ENCODE measurements around the gene ARHGAP40. TPM values are rescaled to one million over a fixed set of nuclear protein-coding genes. Genes with fewer than 3 reads are reported as not detected.

The ARHGAP40 gene
- total RNA-seq, 4 donors from 2014 or later = 0.21 to 1.2 TPM; not detected in 2

DNA sequence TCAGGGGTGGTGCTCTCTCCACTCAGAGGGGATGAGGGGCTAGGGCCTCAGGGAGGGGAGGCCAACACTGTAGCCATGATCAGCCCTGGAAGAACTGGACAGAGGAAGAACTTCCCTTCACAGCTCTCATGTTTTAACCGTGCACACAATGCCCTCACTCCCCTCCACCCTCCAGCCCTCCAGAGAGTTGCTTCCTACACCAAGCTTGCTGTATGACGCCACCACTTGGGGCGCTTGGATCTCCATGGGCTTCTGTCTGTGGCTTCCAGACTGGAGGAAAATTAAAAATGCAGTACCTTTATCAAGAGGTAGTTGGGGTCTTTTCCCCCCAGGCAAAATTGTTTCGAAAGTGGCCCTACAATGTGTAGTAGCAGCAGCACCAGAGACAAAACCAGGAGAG, 48.4 kb downstream of the ARHGAP40 start:
- DNase-seq = no peak
- TF ChIP-seq, protein P1, sequence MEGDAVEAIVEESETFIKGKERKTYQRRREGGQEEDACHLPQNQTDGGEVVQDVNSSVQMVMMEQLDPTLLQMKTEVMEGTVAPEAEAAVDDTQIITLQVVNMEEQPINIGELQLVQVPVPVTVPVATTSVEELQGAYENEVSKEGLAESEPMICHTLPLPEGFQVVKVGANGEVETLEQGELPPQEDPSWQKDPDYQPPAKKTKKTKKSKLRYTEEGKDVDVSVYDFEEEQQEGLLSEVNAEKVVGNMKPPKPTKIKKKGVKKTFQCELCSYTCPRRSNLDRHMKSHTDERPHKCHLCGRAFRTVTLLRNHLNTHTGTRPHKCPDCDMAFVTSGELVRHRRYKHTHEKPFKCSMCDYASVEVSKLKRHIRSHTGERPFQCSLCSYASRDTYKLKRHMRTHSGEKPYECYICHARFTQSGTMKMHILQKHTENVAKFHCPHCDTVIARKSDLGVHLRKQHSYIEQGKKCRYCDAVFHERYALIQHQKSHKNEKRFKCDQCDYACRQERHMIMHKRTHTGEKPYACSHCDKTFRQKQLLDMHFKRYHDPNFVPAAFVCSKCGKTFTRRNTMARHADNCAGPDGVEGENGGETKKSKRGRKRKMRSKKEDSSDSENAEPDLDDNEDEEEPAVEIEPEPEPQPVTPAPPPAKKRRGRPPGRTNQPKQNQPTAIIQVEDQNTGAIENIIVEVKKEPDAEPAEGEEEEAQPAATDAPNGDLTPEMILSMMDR (IDR thresholded peaks at IDR 0.05) = no peak
- no peak for TF ChIP-seq POLR2A (IDR thresholded peaks at IDR 0.05)
- Histone ChIP-seq H3K27ac (no peak overlapping the region), H3K27me3 (peaks cover 2 to 9% of the 10 kb centered on the region in 2 donors), H3K4me3 (no peak overlapping the region), H3K9me3 (no peaks in the 10 kb centered on the region), H3K4me1 (no peaks in the 10 kb centered on the region), H3K36me3 (no peaks in the 10 kb centered on the region)
- intact Hi-C loops (cut with DNase I; ENCODE audit: low total_unique reads) = no loop called here

DNA sequence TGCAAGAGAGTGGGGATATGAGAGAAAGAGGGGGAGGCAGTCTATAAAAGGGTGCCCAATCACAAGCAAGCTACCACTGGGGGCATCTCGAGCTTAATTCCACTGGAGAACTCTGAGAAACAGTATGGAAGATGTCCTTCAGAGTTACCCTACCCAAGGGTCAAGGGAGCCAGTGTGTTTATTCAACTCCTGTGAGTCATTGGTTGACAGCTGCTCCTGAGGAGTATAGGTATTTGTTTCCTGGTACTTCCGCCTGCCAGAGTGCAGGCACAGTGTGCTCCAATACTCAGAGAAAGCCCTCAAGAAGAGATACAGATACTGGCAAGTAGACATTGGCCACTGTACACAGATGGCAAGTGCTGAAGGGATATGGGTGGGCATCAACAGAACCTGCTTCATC, 49.5 kb downstream of the ARHGAP40 start:
- no peaks in the 10 kb centered on the region for H3K36me3 ChIP-seq

GRCh38 chr20:38651562-38651961, 50.0 kb downstream of the ARHGAP40 start:
- TF ChIP-seq, protein P1 (IDR thresholded peaks at IDR 0.05) = no peak
- TF ChIP-seq POLR2A (IDR thresholded peaks at IDR 0.05) = no peak
- intact Hi-C loops (cut with DNase I; ENCODE audit: low total_unique reads) = no loop called here
- Histone ChIP-seq H3K27ac (no peak overlapping the region), H3K4me1 (no peaks in the 10 kb centered on the region), H3K9me3 (no peaks in the 10 kb centered on the region), H3K36me3 (no peaks in the 10 kb centered on the region), H3K27me3 (no peaks in the 10 kb centered on the region), H3K4me3 (no peak overlapping the region)
- DNase-seq = no peak

More for the DNA sequence above, 49.5 kb downstream of the ARHGAP40 start:
- intact Hi-C loops (cut with DNase I; ENCODE audit: low total_unique reads) = no loop called here
- peaks cover 0 to 3% of the 10 kb centered on the region in 2 donors for H3K27me3 ChIP-seq
- no peak for DNase-seq
- H3K27ac ChIP-seq = no peak overlapping the region
- TF ChIP-seq POLR2A (IDR thresholded peaks at IDR 0.05) = no peak
- TF ChIP-seq, protein P1 (IDR thresholded peaks at IDR 0.05) = no peak
- no peaks in the 10 kb centered on the region for H3K4me1 ChIP-seq
- H3K9me3 ChIP-seq = no peaks in the 10 kb centered on the region
- H3K4me3 ChIP-seq = no peak overlapping the region

GRCh38 chr20:38652995-38653394, 51.4 kb downstream of the ARHGAP40 start:
- no peak overlapping the region for H3K4me3 ChIP-seq
- TF ChIP-seq, protein P1 (IDR thresholded peaks at IDR 0.05) = no peak
- no peak for TF ChIP-seq POLR2A (IDR thresholded peaks at IDR 0.05)
- H3K4me1 ChIP-seq = no peaks in the 10 kb centered on the region
- no peaks in the 10 kb centered on the region for H3K27me3 ChIP-seq
- DNase-seq = no peak
- H3K9me3 ChIP-seq = no peaks in the 10 kb centered on the region
- intact Hi-C loops (cut with DNase I; ENCODE audit: low total_unique reads) = no loop called here
- H3K27ac ChIP-seq = no peak overlapping the region
- no peaks in the 10 kb centered on the region for H3K36me3 ChIP-seq

DNA sequence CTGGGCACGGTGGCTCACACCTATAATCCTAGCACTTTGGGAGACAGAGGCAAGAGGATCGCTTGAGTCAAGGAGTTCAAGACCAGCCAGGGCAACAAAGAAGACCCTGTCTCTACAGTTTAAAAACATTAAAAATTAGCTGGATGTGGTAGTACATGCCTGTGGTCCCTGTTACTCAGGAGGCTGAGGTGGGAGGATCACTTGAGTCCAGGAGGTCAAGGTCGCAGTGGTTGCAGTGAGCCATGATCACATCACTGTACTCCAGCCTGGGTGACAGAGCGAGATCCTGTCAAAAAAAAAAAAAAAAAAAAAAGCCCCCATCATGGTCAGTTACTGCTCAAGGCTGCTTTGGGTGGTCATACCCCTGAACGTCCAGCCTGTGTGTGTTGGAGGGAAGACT, 55.8 kb downstream of the ARHGAP40 start:
- Histone ChIP-seq H3K4me1 (no peaks in the 10 kb centered on the region), H3K36me3 (no peaks in the 10 kb centered on the region), H3K27me3 (no peaks in the 10 kb centered on the region), H3K9me3 (no peaks in the 10 kb centered on the region), H3K27ac (no peak overlapping the region), H3K4me3 (no peak overlapping the region)
- TF ChIP-seq, protein P1 (IDR thresholded peaks at IDR 0.05) = no peak
- TF ChIP-seq POLR2A (IDR thresholded peaks at IDR 0.05) = no peak
- intact Hi-C loops (cut with DNase I; ENCODE audit: low total_unique reads) = no loop called here
- no peak for DNase-seq

Data from uterus (tissue), 4 donors.